Pons (tissue), 1 donor: Measurements from ENCODE around the gene ADAM23.

Experiments
- DNase-seq: peaks from one replicate; pipeline ENCODE4 v3.0.0-alpha.2; 2016; ENCODE audit warnings: low spot score

Gene ADAM23

GRCh38 chr2:206502729-206503128 is 59.4 kb downstream of the ADAM23 start:
- DNase-seq = no peak

GRCh38 chr2:206511283-206511682 is 68.0 kb downstream of the ADAM23 start:
- DNase-seq = no peak

- no peak for DNase-seq
These were observed 69.7 kb downstream of the ADAM23 start for GRCh38 chr2:206512999-206513398.

DNA sequence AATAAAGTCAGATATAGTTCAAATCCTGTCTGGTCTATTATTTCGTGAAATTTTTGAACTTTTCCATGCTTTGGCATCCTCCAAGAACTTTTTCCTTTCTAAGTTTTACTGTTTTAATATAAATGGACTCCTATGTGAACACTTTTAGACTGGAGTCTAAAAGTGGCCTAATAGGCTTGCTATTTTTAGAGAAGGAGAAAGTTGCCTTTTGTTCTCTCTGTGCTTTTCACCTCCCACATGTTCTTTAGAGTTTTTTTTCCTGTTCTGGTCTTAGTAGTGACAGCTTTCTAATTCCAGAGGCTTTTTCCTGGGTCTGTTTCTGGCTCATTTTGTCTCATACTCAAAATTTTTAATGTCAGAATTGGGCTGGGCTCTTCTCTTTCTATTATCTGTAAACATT is 72.2 kb downstream of the ADAM23 start:
- DNase-seq = no peak

GRCh38 chr2:206518997-206519396 is 75.7 kb downstream of the ADAM23 start:
- no peak for DNase-seq

DNA sequence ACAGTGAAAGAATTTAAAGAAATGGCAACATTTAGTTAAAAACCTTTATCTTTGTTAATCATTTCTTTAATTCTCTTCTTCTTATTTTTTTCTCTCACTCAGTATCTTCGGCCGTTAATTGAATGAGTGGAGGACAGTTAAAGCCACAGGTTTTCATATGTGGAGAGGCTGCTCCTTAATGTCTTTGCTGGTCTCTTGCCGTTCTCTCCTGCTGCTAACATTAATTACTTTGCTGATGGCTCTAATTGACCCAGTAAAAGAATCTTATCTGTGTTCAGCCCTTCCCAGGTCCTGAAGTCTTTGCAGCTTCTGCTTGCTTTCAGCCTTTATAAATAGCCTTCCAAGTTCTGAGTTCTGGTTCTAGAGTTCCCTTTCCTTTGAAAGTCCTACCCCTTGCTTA is 77.1 kb downstream of the ADAM23 start:
- DNase-seq = no peak

GRCh38 chr2:206521115-206521514 is 77.8 kb downstream of the ADAM23 start:
- no peak for DNase-seq

DNA sequence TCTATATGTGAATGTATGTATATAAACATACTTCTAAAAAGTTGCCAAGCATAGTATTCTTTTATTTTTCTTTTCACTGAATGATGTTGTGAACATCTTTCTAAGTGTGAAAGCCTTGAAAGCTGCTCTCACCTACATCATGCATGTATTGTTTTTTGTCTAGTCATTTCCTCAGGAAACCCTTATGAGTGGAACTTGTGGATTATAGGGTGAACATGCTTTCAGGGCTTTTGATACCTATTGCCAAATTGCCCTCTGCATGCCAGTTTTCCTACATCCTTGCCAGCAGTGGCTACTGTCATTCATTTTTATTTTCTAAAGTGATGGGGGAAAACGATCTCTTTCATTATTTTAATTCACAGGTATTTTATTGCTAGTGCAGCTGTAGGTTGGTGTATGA is 78.3 kb downstream of the ADAM23 start:
- no peak for DNase-seq

- DNase-seq = no peak
These were observed 83.1 kb downstream of the ADAM23 start for GRCh38 chr2:206526416-206526815.

DNA sequence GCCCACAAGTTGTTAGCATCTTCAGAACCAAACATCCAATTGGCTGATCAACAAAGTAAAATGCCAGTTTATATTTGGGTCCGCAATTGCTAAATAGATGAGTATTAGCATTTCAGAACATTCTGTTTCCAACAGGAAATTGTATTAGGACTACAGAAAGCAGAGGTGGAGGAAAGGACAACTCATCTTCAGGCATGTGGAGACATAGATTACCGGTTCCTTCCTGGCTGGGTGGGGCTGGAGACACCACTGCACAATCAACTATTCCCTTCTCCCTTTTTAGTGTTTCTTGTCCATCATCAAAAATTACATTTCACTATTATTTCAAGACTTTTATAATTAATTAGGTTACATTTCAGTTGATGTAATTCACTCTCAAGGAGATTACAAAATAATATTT is 83.8 kb downstream of the ADAM23 start:
- DNase-seq = no peak

GRCh38 chr2:206530727-206531126 is 87.4 kb downstream of the ADAM23 start:
- no peak for DNase-seq

DNA sequence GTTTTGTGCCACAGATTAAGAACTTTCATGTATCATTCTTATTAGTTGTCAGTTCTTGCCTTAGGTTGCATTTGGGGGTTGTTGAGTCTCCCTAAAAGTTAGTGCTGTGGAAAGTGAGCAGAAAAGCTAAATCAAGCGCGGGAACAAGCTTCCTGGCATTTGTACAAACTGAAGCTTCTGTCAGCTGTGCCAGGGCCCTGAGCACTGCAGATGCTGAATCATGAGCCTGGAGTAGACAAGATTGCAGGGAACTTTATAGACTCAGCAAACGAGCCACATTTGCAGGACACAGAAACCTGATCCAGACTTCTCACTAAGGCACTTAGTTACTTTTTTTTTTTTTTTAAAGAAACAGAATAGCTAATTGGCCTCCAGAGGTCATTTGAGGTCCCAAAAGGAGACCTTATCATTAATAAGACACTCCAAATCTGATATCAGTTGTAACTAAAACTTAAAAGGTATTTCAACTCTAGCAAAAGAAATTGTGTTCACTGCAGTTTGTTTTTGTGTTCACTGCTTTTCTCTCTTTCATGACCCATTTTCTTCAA is 88.7 kb downstream of the ADAM23 start:
- DNase-seq = peak; percentile 6

- DNase-seq = no peak
These were observed 90.6 kb downstream of the ADAM23 start for GRCh38 chr2:206533977-206534376.

- no peak for DNase-seq
These were observed 92.1 kb downstream of the ADAM23 start for GRCh38 chr2:206535260-206535986.

DNA sequence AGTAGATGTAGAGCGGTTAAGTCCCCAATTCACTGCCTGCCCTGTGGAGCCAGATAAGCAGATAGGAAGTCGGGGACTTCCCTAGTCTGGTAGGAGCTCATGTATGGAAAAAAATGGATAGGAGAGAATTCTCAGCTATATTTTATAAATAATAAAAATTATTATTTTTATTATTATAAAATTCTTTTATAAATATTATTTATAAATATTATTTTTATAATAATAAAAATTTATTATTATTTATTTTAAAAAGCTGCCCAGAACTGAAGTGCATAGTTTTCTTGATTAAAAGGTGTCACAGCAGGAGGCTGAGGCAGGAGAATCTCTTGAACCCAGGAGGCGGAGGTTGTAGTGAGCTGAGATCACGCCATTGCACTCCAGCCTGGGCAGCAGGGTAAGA is 97.4 kb downstream of the ADAM23 start:
- DNase-seq = no peak

DNA sequence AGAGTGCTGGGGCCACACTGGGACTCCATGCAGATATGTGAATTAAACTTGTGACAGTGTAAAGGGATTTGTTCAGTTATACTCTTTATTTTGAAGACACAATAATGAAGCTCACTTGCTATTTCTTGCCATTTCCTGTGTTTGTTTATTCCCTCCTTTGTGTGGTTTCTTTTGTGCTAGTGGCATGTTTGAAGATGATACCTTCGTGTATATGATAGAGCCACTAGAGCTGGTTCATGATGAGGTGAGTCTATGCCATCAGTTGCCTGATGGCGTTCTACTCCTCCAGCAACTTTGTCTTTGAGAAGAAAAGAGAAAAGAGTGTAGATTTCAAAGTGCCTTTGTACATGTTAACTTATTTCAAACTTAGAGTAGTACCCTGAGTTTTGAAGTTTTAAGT is 99.7 kb downstream of the ADAM23 start:
- no peak for DNase-seq

DNA sequence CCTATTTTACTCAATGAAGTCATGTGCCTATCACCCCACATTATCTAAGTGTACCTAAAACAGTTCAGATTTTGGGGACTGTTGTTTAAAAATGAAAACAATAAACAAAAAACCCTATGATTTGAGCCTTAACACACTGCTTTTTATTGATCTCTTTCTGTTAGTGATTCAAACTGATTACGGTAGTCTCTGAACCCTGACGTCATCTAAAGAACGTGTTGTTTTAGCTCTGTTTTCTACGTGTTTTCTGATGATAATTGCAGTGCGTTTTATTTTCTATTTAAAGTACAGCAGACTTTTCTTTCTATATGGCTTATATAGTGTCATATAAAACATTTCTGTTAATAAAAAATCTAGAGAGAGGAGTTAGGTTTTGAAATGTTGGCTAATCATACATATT is 105.1 kb downstream of the ADAM23 start:
- DNase-seq = no peak

DNA sequence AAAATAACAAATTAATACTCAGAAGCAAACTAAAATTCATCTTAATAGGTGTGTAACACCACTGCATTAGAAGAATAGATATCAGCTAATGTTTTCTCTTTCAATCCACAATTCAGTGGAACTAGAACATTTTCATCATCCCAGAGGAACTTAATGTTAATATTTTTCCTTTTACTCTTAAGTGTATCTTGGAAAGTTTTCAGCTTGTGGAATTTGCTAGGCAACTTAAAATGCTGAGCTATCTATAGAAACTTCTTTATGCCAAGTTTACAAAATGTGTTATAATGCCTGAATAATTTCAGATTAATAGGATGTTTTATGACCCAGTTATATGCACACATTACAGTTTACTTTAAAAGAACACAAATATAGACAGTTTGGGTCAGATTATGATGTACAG is 112.4 kb downstream of the ADAM23 start:
- no peak for DNase-seq

GRCh38 chr2:206556357-206556949 is 113.1 kb downstream of the ADAM23 start:
- DNase-seq = peak; percentile 68

GRCh38 chr2:206557321-206557720 is 114.0 kb downstream of the ADAM23 start:
- no peak for DNase-seq

DNA sequence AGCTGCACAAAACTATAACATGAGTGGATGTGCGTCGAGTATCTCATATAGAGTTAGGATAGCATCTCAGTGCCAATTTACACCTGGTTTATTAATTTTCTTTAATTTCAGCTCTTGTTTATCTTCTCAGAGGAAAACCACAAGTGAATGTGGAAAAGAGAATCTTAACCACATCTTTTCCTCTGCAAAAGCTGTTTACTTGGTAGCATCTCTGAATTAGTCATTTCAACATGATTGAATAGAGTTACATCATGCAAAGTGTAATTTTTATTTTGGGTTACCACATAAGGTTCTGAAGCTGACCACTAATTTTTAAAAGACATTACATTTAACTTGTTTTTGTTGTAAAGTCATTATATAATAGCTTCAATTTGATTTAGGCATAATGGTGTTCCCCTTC is 115.2 kb downstream of the ADAM23 start:
- DNase-seq = no peak

DNA sequence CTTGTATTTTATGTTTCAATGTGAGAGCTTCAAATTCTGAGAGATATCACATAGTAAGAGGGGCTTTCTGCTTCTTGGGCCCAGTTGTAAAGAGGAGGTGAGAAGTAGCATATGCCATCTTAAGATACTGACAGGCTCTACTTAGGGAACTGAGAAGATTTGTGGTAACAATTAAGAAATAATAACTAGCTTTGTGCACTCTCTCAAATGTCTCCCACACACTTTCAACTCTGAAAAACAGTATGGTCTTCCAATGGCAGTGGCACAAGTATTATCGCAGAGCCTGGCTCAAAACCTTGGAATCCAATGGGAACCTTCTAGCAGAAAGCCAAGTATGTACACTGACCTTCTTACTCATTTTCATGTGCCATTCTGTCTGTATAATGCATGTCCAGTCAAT is 118.6 kb downstream of the ADAM23 start:
- DNase-seq = no peak

DNA sequence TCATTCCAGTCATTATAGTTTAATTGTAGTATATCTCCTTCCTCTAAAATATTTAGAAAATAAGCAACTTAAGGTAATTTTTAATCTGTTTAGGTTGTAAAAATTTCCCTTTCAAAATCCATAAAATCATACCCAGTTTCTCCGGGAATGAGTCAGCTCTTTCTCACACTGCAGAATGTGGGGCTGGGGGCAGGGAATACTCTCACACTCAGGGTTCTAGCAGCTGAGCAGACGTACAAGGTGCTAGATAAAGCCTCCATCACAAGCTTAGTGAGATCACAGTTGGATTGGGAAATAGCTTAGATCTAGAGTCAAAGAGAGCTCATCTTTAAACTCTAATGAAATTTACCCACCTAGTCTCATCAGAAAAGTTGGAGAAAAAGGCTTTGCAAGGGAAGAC is 119.0 kb downstream of the ADAM23 start:
- DNase-seq = no peak

DNA sequence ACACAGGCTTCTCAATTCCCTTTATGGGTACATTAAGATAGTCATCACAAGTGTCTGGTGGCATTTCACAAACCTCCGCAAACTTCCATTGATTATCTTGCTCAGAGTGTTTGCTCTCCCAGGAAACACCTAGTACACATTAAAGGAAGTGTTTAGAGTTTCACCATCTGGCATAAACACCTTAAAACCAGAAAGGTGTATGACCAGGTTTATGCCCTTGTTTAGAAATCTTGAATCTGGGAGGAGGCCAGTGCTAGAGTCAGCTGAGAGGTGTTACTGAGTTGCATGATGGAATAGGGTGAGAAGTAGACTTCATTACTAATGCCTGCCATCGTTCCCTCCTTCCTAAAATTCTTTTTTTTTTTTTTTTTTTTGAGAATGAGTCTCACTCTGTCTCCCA is 120.0 kb downstream of the ADAM23 start:
- DNase-seq = no peak
